ENCODE measurements around the gene PCCA. TPM values are rescaled to one million over a fixed set of nuclear protein-coding genes. Genes with fewer than 3 reads are reported as not detected.
A peak's percentile ranks its signal among the peaks of the same experiment; 100 is the strongest.

PCCA gene
- total and polyA plus RNA-seq, 2 experiments from 2014 or later = 41.9 to 46.6 TPM

DNA sequence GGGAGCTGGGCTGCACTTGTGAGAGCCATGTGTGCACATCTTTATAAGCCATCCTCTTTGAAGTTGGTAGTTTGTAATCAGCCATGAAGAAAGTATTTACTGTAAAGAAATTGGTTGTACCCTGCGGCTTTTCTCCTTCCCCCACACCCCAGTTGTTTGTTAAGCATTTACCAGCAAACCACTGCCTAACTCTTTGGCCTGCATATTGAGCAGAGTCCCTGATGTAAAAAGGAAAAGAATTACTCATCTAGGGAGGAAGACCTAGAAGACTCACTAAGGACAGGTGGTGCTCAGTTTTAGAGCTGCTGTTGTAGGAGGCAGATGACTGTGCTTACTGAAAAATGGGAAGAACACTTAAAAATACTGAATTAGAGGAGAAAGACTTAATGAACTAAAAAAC lies 245.3 kb downstream of the PCCA start:
- H3K27ac Mint-ChIP-seq = no peak overlapping the region
- no peak overlapping the region for H3K4me3 Mint-ChIP-seq
- Histone ChIP-seq H3K4me1 (ENCODE audit: insufficient read depth) (no peaks in the 10 kb centered on the region; the same call in 1 of the 2 replicates), H3K79me2 (replicated peaks; ENCODE audit: insufficient read depth) (no peaks in the 10 kb centered on the region), H3F3A (replicated peaks; ENCODE audit: low read depth) (no peaks in the 10 kb centered on the region), H4K20me1 (replicated peaks; ENCODE audit: insufficient read depth) (no peaks in the 10 kb centered on the region), H3K4me3 (no peak overlapping the region), H3K27ac (ENCODE audit: low read depth) (no peak overlapping the region), H3K4me2 (no peak overlapping the region), H3K27me3 (ENCODE audit: insufficient read depth) (no peaks in the 10 kb centered on the region), H3K9me2 (ENCODE audit: insufficient read depth) (no peaks in the 10 kb centered on the region), H2AFZ (no peak overlapping the region), H3K36me3 (ENCODE audit: insufficient read depth) (no peaks in the 10 kb centered on the region)
- peaks cover 2% of the 10 kb centered on the region for H3K27me3 Mint-ChIP-seq (ENCODE audit: insufficient read depth, low read depth, poor library complexity)
- peaks cover 26% of the 10 kb centered on the region; the same call in 2 of the 3 replicates for H3K36me3 Mint-ChIP-seq (ENCODE audit: low read depth)
- peaks cover 6% of the 10 kb centered on the region for H3K4me1 Mint-ChIP-seq
- ATAC-seq (no peak), DNase-seq (ENCODE audit: low spot score) (no peak)
- H3K9me3 Mint-ChIP-seq = peaks cover 3% of the 10 kb centered on the region; the same call in 2 of the 3 replicates
- TF ChIP-seq EZH2 (IDR thresholded peaks at IDR 0.05; ENCODE audit: low read depth, unreplicated experiment) (no peak), ZNF114 (CRISPR knock-in tag; IDR thresholded peaks at IDR 0.05) (no peak)
- TF ChIP-seq, protein P1, sequence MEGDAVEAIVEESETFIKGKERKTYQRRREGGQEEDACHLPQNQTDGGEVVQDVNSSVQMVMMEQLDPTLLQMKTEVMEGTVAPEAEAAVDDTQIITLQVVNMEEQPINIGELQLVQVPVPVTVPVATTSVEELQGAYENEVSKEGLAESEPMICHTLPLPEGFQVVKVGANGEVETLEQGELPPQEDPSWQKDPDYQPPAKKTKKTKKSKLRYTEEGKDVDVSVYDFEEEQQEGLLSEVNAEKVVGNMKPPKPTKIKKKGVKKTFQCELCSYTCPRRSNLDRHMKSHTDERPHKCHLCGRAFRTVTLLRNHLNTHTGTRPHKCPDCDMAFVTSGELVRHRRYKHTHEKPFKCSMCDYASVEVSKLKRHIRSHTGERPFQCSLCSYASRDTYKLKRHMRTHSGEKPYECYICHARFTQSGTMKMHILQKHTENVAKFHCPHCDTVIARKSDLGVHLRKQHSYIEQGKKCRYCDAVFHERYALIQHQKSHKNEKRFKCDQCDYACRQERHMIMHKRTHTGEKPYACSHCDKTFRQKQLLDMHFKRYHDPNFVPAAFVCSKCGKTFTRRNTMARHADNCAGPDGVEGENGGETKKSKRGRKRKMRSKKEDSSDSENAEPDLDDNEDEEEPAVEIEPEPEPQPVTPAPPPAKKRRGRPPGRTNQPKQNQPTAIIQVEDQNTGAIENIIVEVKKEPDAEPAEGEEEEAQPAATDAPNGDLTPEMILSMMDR (conservative IDR thresholded peaks at IDR 0.05; ENCODE audit: low read depth in 2 of 2) = no peak

DNA sequence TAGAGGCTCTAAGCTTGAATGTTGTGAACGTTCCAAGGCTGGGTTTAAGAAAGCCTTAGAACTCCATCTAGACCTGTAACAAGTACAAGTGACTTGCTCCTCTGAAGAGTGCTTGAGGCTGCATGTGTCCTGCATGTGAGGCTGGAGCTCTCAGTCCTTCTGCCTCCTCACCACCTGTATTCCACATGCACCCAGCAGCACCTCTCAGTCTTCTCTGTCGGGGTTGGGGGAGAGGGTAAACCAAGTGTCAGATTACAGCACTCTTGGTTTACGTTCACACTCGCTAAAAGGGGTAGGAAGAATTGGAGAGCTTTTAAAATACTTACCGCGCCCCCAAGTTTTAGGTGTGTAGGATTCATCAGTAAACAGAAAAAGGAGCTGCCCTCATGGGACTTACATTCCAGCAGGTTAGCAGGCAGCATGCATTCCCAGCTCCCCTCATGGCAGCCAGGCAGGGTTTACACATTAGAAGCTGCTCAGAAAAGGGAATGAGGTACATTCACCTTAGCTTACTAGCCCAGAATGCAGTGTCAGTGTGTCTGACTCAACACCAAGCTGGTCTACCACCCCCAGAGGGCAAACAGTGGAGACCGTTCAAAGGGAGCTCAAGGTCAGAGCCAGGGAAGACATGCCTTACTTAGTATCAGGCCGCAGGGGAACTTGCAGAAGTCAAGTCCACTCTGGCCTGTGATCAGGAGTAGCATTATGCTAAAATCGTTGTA lies 248.1 kb downstream of the PCCA start:
- peak overlapping the region; percentile 23; the same call in 1 of the 2 replicates for H3K27ac ChIP-seq (ENCODE audit: low read depth)
- no peaks in the 10 kb centered on the region for H3F3A ChIP-seq (replicated peaks; ENCODE audit: low read depth)
- ATAC-seq (peak; percentile 78), DNase-seq (ENCODE audit: low spot score) (peak; percentile 34)
- no peak for TF ChIP-seq ZNF331 (CRISPR knock-in tag; IDR thresholded peaks at IDR 0.05; ENCODE audit: low read depth)
- no peak for TF ChIP-seq EZH2 (IDR thresholded peaks at IDR 0.05; ENCODE audit: low read depth, unreplicated experiment)
- TF ChIP-seq, protein P1 (conservative IDR thresholded peaks at IDR 0.05; ENCODE audit: low read depth in 2 of 2) = no peak
- TF ChIP-seq, protein P2, sequence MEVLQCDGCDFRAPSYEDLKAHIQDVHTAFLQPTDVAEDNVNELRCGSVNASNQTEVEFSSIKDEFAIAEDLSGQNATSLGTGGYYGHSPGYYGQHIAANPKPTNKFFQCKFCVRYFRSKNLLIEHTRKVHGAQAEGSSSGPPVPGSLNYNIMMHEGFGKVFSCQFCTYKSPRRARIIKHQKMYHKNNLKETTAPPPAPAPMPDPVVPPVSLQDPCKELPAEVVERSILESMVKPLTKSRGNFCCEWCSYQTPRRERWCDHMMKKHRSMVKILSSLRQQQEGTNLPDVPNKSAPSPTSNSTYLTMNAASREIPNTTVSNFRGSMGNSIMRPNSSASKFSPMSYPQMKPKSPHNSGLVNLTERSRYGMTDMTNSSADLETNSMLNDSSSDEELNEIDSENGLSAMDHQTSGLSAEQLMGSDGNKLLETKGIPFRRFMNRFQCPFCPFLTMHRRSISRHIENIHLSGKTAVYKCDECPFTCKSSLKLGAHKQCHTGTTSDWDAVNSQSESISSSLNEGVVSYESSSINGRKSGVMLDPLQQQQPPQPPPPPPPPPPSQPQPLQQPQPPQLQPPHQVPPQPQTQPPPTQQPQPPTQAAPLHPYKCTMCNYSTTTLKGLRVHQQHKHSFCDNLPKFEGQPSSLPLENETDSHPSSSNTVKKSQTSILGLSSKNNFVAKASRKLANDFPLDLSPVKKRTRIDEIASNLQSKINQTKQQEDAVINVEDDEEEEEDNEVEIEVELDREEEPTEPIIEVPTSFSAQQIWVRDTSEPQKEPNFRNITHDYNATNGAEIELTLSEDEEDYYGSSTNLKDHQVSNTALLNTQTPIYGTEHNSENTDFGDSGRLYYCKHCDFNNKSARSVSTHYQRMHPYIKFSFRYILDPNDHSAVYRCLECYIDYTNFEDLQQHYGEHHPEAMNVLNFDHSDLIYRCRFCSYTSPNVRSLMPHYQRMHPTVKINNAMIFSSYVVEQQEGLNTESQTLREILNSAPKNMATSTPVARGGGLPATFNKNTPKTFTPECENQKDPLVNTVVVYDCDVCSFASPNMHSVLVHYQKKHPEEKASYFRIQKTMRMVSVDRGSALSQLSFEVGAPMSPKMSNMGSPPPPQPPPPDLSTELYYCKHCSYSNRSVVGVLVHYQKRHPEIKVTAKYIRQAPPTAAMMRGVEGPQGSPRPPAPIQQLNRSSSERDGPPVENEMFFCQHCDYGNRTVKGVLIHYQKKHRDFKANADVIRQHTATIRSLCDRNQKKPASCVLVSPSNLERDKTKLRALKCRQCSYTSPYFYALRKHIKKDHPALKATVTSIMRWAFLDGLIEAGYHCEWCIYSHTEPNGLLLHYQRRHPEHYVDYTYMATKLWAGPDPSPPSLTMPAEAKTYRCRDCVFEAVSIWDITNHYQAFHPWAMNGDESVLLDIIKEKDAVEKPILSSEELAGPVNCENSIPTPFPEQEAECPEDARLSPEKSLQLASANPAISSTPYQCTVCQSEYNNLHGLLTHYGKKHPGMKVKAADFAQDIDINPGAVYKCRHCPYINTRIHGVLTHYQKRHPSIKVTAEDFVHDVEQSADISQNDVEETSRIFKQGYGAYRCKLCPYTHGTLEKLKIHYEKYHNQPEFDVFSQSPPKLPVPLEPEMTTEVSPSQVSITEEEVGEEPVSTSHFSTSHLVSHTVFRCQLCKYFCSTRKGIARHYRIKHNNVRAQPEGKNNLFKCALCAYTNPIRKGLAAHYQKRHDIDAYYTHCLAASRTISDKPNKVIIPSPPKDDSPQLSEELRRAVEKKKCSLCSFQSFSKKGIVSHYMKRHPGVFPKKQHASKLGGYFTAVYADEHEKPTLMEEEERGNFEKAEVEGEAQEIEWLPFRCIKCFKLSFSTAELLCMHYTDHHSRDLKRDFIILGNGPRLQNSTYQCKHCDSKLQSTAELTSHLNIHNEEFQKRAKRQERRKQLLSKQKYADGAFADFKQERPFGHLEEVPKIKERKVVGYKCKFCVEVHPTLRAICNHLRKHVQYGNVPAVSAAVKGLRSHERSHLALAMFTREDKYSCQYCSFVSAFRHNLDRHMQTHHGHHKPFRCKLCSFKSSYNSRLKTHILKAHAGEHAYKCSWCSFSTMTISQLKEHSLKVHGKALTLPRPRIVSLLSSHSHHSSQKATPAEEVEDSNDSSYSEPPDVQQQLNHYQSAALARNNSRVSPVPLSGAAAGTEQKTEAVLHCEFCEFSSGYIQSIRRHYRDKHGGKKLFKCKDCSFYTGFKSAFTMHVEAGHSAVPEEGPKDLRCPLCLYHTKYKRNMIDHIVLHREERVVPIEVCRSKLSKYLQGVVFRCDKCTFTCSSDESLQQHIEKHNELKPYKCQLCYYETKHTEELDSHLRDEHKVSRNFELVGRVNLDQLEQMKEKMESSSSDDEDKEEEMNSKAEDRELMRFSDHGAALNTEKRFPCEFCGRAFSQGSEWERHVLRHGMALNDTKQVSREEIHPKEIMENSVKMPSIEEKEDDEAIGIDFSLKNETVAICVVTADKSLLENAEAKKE (CRISPR knock-in tag; IDR thresholded peaks at IDR 0.05) = no peak
- TF ChIP-seq, protein P3, sequence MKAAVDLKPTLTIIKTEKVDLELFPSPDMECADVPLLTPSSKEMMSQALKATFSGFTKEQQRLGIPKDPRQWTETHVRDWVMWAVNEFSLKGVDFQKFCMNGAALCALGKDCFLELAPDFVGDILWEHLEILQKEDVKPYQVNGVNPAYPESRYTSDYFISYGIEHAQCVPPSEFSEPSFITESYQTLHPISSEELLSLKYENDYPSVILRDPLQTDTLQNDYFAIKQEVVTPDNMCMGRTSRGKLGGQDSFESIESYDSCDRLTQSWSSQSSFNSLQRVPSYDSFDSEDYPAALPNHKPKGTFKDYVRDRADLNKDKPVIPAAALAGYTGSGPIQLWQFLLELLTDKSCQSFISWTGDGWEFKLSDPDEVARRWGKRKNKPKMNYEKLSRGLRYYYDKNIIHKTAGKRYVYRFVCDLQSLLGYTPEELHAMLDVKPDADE (IDR thresholded peaks at IDR 0.05) = no peak
- no peak for TF ChIP-seq EZH2phosphoT487 (IDR thresholded peaks at IDR 0.05; ENCODE audit: unreplicated experiment)
- Mint-ChIP-seq H3K27ac (no peak overlapping the region; the same call in 1 of the 2 replicates), H3K4me1 (peaks cover 6% of the 10 kb centered on the region), H3K9me3 (peaks cover 3% of the 10 kb centered on the region; the same call in 2 of the 3 replicates), H3K36me3 (ENCODE audit: low read depth) (peaks cover 24% of the 10 kb centered on the region; the same call in 2 of the 3 replicates), H3K4me3 (no peak overlapping the region), H3K27me3 (ENCODE audit: insufficient read depth, low read depth, poor library complexity) (peaks cover 2% of the 10 kb centered on the region)
- no peak overlapping the region for H3K4me2 ChIP-seq
- no peaks in the 10 kb centered on the region for H3K79me2 ChIP-seq (replicated peaks; ENCODE audit: insufficient read depth)
- H2AFZ ChIP-seq = no peak overlapping the region
- no peak overlapping the region for H3K4me3 ChIP-seq
- H4K20me1 ChIP-seq (replicated peaks; ENCODE audit: insufficient read depth) = no peaks in the 10 kb centered on the region
- H3K4me1 ChIP-seq (ENCODE audit: insufficient read depth) = no peaks in the 10 kb centered on the region; the same call in 1 of the 2 replicates
- no peaks in the 10 kb centered on the region for H3K36me3 ChIP-seq (ENCODE audit: insufficient read depth)
- H3K9me2 ChIP-seq (ENCODE audit: insufficient read depth) = no peaks in the 10 kb centered on the region
- H3K27me3 ChIP-seq (ENCODE audit: insufficient read depth) = no peaks in the 10 kb centered on the region

Measured in GM23338 (cell line).